ENCODE data around the gene PAX1.

Gene PAX1

DNA sequence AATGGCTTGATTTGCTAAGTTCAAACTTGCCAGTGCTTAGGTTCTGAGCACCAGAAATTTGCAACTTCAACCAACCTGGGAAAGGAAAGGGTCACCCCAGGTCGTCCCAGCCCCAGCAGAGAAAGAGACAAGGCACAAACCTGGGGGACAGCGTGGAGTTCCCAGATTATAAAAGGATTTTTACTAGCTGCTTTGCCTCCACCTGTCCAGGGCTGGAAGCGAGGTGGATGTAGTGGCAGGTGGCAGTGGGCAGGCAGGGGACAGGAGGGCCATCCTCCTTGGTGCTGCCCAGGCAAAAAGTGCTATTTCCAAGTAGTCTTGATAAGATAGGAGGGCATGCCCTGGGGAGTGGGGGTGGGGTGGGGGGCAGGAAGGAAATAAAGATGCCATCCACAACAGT lies 4.9 kb downstream of the PAX1 start:
- Histone ChIP-seq H3K4me3 (ENCODE audit: low read depth, low read length) (no peak overlapping the region), H3K27me3 (ENCODE audit: insufficient read depth, low read depth, severe bottlenecking) (peaks cover 86% of the 10 kb centered on the region), H3K9me3 (ENCODE audit: severe bottlenecking) (no peaks in the 10 kb centered on the region)

DNA sequence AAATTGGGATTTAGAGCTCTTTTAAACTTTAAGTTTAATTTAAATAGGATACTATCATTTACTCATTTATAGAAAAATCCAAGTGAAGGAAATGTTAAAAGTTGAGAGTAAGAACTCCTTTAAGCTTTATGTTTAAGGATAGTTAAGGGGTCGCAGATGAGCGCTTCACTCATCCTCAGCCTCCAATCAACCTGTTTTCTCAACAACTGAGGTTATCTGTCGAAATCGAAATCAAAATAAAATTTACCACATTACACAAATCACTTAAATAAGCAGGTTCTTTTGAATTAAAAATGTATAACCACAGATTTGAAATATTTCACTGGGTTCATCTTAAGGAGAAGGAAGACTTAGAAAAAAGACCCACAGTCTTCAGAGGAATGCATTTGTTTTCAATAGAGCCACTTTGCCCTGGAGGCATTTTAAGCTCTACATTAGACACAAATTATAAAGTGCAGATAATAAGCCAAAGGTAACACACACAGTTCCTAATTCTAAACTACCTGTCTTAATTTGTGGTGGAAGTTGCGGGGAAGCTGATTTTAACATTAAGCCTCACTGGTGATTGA lies 5.5 kb downstream of the PAX1 start:
- Histone ChIP-seq H3K4me3 (ENCODE audit: low read depth, low read length) (no peak overlapping the region), H3K36me3 (no peaks in the 10 kb centered on the region), H3K9me3 (ENCODE audit: severe bottlenecking) (no peaks in the 10 kb centered on the region), H3K27me3 (ENCODE audit: insufficient read depth, low read depth, severe bottlenecking) (peaks cover 91% of the 10 kb centered on the region), H3K27ac (no peak overlapping the region)
- no peak for DNase-seq
- TF ChIP-seq, protein P1, sequence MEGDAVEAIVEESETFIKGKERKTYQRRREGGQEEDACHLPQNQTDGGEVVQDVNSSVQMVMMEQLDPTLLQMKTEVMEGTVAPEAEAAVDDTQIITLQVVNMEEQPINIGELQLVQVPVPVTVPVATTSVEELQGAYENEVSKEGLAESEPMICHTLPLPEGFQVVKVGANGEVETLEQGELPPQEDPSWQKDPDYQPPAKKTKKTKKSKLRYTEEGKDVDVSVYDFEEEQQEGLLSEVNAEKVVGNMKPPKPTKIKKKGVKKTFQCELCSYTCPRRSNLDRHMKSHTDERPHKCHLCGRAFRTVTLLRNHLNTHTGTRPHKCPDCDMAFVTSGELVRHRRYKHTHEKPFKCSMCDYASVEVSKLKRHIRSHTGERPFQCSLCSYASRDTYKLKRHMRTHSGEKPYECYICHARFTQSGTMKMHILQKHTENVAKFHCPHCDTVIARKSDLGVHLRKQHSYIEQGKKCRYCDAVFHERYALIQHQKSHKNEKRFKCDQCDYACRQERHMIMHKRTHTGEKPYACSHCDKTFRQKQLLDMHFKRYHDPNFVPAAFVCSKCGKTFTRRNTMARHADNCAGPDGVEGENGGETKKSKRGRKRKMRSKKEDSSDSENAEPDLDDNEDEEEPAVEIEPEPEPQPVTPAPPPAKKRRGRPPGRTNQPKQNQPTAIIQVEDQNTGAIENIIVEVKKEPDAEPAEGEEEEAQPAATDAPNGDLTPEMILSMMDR (IDR thresholded peaks at IDR 0.05; ENCODE audit: low read depth, low read length) = no peak

More for the DNA sequence above, 4.9 kb downstream of the PAX1 start:
- TF ChIP-seq, protein P1 (IDR thresholded peaks at IDR 0.05; ENCODE audit: low read depth, low read length) = no peak
- DNase-seq = no peak
- no peak overlapping the region for H3K27ac ChIP-seq
- no peaks in the 10 kb centered on the region for H3K36me3 ChIP-seq

DNA sequence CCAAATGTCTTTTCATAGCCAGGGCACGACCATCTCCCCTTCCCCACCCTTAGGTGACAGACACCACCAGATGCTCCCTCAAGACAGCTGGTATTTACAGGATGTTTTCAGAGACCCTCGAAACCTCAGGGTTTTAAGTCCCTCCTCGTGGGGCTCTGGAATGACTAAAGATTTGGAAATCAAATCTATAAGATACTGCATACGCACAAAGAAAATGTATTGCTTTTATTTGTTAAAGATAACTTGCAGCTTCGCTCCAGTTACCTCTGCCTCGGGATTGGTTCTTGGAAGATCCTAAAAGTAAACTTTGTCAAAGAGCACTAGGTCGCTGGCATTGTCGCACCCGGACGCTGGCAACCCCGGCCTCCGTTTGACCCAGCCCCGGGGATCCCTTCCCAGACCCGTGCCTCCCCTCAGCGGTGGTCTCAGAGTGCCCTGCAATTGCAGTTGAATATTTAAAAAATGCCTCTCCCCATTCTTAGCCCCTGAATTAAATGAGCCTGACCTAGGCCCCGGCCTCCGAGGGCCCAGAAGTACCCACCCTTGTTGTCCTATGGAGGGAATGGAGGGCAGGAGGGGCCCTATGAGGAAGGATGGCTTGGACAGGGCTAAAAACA lies 7.1 kb downstream of the PAX1 start:
- Histone ChIP-seq H3K9me3 (ENCODE audit: severe bottlenecking) (no peaks in the 10 kb centered on the region), H3K4me3 (ENCODE audit: low read depth, low read length) (no peak overlapping the region), H3K27me3 (ENCODE audit: insufficient read depth, low read depth, severe bottlenecking) (peaks cover 89% of the 10 kb centered on the region), H3K27ac (no peak overlapping the region), H3K36me3 (no peaks in the 10 kb centered on the region)
- no peak for DNase-seq
- TF ChIP-seq, protein P1 (IDR thresholded peaks at IDR 0.05; ENCODE audit: low read depth, low read length) = no peak

DNA sequence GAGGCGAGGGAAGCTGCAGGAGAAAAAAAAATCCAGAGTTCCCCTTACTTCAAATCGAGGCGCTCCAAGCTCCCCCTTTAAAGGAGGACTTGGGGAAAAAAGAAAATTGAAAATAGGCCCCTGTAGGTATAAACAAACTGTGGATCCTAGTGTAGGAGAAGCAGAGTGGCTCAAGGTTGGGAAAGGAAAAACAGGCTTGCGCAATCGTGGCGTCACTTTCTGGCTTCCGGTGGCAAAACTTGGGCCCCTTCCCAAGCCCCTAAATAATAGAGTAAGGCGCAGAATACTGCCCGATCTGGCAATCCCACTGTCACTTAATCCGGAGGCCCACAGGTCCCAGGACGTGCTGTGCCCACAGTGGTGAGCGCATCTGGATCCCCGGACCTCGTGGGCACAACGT lies 8.0 kb downstream of the PAX1 start:
- Histone ChIP-seq H3K36me3 (no peaks in the 10 kb centered on the region), H3K27ac (no peak overlapping the region), H3K27me3 (ENCODE audit: insufficient read depth, low read depth, severe bottlenecking) (peaks cover 87% of the 10 kb centered on the region), H3K4me3 (ENCODE audit: low read depth, low read length) (no peak overlapping the region), H3K9me3 (ENCODE audit: severe bottlenecking) (no peaks in the 10 kb centered on the region)
- TF ChIP-seq, protein P1 (IDR thresholded peaks at IDR 0.05; ENCODE audit: low read depth, low read length) = no peak
- DNase-seq = no peak

DNA sequence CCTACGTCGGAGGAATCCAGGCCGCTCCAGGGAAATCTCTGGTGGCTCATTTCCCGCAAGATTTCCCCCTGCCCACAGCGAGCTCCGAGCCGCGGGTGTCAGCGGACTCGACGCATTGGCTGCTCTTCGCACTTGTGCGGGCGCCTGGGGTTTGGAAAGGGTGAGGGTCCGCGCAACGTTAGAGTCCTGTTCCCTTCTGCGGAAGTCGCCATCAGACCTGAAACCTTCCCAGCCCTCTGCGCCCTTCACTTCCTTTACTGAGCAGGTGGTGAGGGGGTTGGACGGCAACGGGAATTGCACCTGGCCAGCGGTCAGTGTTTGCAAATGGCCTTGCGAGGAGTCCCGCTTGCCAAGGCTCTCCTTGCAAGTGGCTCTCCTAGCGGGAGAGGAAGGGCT lies 8.4 kb downstream of the PAX1 start:
- Histone ChIP-seq H3K36me3 (no peaks in the 10 kb centered on the region), H3K4me3 (ENCODE audit: low read depth, low read length) (no peak overlapping the region), H3K27me3 (ENCODE audit: insufficient read depth, low read depth, severe bottlenecking) (peaks cover 86% of the 10 kb centered on the region), H3K9me3 (ENCODE audit: severe bottlenecking) (no peaks in the 10 kb centered on the region), H3K27ac (no peak overlapping the region)
- no peak for DNase-seq
- TF ChIP-seq, protein P1 (IDR thresholded peaks at IDR 0.05; ENCODE audit: low read depth, low read length) = no peak

Data from WERI-Rb-1 (cell line).